HuH-7 (cell line): Measurements from ENCODE around the gene CNDP1.
A peak's percentile ranks its signal among the peaks of the same experiment; 100 is the strongest.
"Not testable (repeated sequence)": the region's sequence is repeated elsewhere in the genome, so short reads cannot be mapped to it uniquely, and the experiment has no call there.

ENCODE experiments used
- DNase-seq: peaks from one replicate; pipeline ENCODE4 v3.0.0; 2011; ENCODE audit warnings: low spot score

Gene CNDP1

GRCh38 chr18:74521068-74521725, 13.1 kb upstream of the CNDP1 start:
- DNase-seq = no peak

DNA sequence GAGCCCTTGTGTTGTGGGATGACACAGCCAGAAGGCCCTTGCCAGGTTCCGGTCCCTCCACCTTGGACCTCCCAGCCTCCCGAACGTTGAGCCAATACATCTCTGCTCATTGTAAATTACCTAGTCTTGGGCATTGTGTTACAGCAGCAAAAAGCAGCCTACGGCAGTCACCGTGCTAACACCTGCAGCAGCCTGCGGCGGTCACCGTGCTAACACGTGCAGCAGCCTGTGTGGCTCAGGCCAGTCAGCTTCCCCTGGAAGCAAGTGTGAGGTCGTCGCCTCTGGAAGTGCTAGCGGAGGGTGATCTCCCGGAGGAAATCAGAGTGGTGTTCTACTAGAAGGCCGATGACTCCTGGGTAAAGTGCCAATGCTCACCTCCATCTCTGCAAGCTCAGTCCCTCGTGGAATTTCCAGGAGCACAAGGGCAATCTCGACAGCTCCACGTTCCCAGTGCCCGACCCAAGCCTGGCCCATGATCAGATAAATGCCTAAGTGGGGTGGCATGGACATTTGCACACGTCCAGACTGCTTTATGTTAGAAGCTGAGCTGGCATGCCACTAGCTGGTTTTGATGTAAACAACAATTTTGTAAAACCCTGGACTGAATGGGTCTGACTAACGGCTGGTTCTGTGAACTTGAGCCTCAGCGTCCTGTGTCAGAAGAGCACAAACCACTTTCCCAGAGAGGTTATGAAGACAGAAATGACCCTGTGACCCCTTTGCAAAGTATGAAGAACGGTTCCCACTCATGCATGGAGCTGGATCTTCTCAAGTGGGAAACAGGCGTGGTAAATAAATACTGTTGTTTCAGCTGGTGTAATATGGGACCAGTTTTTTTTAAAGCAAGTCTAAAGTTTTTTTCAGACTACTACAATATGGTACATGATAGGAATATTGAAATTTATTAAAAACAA, 11.4 kb upstream of the CNDP1 start:
- no peak for DNase-seq

DNA sequence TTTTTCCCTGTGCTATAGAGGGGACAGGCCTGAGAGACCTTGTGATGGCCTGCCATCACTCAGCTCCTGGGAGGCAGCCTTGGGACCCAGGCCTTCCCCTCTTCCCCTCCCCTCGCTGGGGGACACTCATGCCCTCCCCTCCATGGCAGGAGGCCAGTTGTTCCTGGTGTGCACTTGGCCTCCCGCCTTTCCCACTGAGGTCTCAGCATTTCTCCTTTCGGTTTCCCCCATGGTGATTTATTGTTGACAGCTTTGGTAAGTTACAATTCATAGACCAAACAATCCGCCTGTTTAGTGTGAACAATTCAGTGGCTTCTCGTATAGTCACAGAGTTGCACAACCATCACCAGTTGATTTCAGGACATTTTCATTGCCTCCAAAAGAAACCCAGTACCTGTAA, 10.2 kb upstream of the CNDP1 start:
- DNase-seq = peak; percentile 19

GRCh38 chr18:74524915-74525314, 9.4 kb upstream of the CNDP1 start:
- DNase-seq = not testable (repeated sequence)

DNA sequence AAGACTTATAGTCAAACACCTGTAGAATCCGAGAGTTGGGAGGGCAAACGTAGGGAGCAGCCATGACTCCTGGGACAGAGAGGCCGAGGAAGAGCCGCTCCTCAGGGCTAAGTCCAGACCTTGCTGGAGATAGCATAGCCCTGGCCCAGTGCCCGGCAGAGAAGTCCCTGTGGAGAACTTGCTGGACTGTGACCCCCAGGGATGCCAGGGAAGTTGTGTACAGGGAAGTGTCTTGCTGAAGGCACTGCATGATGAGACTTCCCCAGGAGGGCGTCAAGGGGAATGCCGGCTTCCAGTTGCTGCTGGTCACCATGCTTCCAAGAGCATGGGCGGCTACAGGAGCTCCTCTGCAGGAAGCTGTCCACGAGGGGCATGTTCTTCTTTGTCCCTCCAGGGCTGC, 8.6 kb upstream of the CNDP1 start:
- DNase-seq = no peak

- no peak for DNase-seq
These were observed 7.8 kb upstream of the CNDP1 start for GRCh38 chr18:74526488-74526887.

GRCh38 chr18:74528478-74528877, 5.8 kb upstream of the CNDP1 start:
- no peak for DNase-seq

DNA sequence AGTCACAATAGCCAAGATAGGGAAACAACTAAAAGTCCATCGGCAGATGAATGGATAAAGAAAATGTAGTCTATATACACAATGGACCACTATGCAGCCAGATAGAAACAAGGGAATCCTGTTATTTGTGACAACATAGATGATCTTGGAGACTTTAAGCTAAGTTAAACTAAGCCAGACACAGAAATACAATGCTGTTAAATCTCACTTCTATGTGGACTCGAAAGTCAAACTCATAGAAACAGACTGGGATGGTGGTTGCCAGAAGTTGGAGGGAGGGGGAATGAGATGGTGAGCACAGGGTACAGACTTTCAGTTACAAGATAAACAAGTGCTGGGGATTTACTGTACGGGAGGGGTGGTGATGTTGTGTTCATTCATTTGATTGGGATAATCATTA, 5.4 kb upstream of the CNDP1 start:
- DNase-seq = no peak

GRCh38 chr18:74529378-74529777, 4.9 kb upstream of the CNDP1 start:
- no peak for DNase-seq

- DNase-seq = no peak
These were observed 4.3 kb upstream of the CNDP1 start for GRCh38 chr18:74529811-74530583.

GRCh38 chr18:74530584-74530862, 3.8 kb upstream of the CNDP1 start:
- DNase-seq = no peak

DNA sequence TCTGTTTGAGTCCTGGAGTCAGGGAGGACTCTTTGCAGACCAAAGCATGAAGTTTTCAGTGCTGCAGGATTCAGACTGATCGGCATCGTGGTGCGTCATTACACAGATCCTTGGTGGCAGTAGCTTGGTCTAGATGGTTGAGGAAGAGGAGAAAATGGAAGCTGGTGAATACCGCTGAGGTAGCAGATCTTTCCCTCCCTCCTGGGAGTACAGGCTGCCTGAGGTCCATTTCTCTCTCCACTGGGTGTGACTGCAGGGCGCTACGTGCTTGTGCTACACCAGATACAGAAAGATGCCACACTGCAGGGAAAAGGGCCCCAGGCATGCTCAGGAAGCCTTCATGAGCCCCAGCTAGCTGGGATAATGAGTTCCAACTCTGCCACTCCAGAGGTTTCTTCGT, 3.3 kb upstream of the CNDP1 start:
- no peak for DNase-seq

DNA sequence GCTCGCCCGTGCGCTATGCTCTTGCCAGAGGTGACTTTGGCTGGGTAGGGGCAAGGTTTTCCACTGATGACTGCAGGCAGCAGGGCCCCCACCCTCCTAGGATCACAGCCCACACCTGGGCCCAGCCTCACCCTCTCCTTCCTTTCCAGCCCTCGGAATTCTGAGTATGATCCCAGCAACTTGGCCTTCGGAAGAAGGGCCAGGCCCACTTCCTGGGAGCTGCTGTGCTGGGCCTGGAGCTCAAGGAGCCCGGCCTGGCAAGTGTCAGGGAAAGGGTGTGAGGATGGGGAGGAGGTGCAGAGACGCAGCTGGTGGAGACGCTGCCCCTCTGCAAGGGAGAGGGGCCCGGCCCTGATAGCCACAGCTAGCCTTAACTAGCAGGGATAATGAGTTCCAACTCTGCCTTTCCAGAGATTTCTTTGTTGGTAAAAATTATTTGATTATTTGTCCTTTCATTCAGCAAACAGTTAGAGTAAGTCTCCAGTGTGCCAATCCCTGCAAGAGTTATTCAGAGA, 1.7 kb upstream of the CNDP1 start:
- DNase-seq = no peak

- DNase-seq = no peak
These were observed 634 bp upstream of the CNDP1 start for GRCh38 chr18:74533666-74534065.

GRCh38 chr18:74534981-74535649, 815 bp downstream of the CNDP1 start:
- no peak for DNase-seq

DNA sequence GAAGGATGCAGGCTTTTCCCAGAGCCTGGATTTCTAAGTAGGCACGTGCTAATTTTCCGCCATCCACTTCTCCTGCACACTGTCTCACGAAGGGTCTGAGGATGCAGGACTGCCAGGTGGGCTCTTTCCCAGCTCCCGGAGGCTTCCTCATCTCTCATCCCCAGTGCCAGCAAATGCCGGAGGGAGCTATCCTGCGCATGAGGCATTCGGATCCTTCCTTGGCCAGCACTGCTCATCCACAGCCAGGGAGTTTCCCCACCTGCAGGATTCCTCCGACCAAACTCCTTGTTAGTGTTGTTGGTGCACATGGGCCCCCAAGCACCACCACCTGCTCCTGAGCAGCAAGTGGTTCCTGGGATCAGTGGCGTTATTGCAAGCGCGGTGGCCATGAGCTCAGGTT, 5.0 kb downstream of the CNDP1 start:
- no peak for DNase-seq

DNA sequence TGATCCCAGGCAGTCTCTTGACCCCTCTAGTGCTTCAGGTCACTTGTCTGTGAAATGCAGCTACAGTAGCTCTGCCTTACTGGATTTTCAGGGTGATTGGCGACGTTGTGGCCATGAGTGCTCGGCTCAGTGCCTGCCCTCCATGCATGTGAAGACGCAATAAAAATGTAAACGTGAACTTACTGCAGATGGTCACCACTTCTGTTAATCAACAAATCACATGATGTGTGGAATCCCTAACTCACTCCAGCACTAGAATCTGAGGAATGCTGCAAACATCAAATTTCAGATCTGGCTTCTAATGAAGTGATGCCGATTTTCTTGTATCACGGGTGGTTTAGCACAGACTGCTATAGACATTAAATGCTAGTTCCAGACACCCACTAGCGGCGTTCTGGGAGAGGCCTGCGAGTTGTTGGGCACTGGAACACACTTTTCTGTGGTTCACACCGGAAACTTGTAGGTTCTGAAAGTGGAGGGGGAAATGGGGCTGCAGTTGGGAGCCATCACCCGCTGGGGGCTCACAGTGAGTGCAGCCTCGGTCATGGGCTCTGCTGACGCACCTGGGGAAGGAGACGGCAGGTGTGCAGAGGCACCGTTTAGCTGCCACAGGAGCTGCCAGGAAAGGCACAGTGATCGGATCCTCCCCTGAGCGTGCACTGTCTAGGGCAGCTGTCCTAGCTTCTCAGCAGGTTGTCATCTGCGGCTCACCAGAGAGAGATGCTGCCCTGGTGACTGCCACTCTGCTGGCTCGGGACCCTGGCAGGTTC, 6.5 kb downstream of the CNDP1 start:
- no peak for DNase-seq

GRCh38 chr18:74541703-74542555, 7.6 kb downstream of the CNDP1 start:
- peak; percentile 37 for DNase-seq

GRCh38 chr18:74544898-74545297, 10.6 kb downstream of the CNDP1 start:
- DNase-seq = no peak

- no peak for DNase-seq
These were observed 11.7 kb downstream of the CNDP1 start for GRCh38 chr18:74546007-74546406.
